OCI-M2 (cell line): ENCODE results near the gene SDF2.
"Not testable (repeated sequence)": the region's sequence is repeated elsewhere in the genome, so short reads cannot be mapped to it uniquely, and the experiment has no call there.

Source experiments
- DNase-seq: peaks from one replicate; lab custom pipeline; 2025; ENCODE audit not compliant: unreplicated experiment; lab: John Stamatoyannopoulos, UW

Gene SDF2

DNA sequence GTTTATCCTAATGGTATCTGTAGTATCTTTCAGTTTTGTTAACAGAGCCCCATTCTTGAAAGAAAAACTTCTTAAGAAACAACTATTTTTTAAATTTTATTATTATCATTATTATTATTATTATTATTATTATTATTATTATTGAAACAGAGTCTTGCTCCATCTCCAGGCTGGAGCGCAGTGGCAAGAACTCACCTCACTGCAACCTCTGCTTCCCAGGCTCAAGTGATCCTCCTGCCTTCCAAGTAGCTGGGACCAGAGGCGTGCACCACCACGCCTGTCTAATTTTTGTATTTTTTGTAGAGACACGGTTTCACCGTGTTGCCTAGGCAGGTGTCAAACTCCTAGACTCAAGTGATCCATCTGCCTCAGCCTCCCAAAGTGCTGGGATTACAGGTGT, 23.7 kb upstream of the SDF2 start:
- no peak for DNase-seq

- DNase-seq: no peak
Measured at GRCh38 chr17:28684963-28685362, 23.3 kb upstream of the SDF2 start.

GRCh38 chr17:28682655-28683054, 20.9 kb upstream of the SDF2 start:
- no peak for DNase-seq

- no peak for DNase-seq
Measured at GRCh38 chr17:28675980-28676379, 14.3 kb upstream of the SDF2 start.

- DNase-seq: no peak
Measured at GRCh38 chr17:28675490-28675889, 13.8 kb upstream of the SDF2 start.

DNA sequence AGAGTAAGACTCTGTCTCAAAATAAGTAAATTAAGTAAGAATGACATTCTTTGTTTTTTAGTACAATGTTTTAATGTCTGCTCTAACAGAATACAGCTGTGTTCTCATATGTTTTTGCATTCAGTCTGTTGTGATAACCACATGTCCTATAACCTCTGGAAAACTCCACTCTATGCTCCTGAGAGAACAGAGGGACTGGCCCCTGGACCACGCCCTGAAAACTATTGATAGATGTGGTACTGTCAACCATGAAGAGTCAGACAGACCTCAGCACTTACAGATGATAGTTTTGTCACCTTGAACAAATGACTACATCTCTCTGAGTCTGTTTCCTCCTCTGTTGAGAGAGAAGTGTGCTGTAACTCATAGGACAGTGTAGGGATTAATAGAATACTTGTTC, 8.2 kb upstream of the SDF2 start:
- no peak for DNase-seq

DNA sequence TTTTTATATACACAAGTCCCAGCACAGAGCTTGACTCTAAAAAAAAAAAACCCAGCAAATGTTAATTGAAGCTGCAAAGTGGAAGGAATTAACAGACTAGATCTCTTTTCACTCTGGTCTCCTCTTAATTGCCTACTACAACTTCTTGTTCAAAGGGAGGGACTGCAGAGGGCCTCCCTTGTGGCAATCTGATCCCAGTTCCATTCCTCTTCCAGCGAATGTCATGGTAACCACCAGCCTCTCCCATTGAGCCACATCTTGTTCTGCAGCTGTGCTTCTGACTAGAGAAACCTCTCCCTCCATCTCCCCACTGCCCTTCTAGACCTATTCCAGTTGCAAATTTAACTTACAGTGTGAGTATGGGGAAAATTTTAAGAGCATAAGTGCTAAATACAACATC, 6.2 kb upstream of the SDF2 start:
- DNase-seq: no peak

DNA sequence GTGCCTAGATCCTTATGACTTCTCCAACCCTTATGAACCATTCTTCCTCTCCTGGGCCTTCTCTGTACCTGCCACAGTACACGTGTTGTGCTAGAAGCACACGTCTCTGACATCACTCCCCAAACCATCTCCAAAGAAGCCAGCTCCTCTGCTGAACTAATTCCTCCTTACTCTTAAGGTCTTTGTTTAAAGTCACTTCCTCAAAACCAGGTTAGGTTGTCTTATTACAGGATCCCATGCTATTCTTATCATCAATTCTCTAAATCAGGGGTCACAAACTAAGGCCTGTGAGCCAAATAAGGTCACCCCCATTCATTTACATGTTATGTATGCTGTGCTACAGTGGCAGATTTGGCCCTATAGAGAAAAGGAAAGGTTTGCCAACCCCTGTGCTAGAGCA, 4.3 kb upstream of the SDF2 start:
- DNase-seq: no peak

GRCh38 chr17:28663723-28664122, 2.0 kb upstream of the SDF2 start:
- DNase-seq: no peak

DNA sequence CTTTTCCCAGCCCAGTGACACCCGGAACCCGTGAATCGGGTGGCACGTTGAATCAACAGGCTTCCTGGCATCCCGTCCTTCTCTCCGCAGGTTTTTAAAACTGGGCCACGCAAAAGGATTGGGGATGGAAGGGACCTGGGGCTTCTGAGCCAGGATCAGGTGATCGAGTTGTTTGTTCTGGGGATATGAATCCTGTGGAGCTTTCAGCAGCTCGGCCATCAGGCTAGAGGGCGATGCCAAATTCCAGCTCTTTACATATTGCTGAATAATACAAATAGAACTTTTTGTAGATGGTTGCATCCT, 772 bp upstream of the SDF2 start:
- no peak for DNase-seq

- not testable (repeated sequence) for DNase-seq
Measured at GRCh38 chr17:28659497-28659881, 2.2 kb downstream of the SDF2 start.

- DNase-seq: not testable (repeated sequence)
Measured at GRCh38 chr17:28658766-28659496, 2.8 kb downstream of the SDF2 start.

DNA sequence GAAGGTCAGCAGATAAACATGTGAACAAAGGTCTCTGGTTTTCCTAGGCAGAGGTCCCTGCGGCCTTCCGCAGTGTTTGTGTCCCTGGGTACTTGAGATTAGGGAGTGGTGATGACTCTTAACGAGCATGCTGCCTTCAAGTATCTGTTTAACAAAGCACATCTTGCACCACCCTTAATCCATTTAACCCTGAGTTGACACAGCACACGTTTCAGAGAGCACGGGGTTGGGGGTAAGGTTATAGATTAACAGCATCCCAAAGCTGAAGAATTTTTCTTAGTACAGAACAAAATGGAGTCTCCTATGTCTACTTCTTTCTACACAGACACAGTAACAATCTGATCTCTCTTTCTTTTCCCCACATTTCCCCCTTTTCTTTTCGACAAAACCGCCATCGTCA, 3.4 kb downstream of the SDF2 start:
- DNase-seq: not testable (repeated sequence)

DNA sequence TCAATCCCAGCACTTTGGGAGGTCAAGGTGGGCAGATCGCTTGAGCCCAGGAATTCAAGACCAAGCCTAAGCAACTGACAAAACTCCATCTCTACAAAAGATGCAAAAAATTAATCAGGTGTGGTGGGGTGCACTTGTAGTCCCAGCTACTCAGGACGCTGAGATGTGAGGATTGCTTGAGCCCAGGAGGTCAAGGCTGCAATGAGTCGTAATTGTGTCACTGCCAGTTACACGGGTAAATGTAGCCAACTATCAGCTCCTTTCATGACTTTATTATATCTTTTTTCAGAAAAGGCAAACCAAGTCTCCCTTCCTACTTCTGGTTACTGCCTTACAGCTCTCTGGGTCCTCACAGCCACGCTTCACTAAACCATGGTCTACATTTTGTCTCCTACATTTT, 4.0 kb downstream of the SDF2 start:
- no peak for DNase-seq

GRCh38 chr17:28655160-28655559, 6.5 kb downstream of the SDF2 start:
- no peak for DNase-seq

- DNase-seq: no peak
Measured at GRCh38 chr17:28648698-28649097, 13.0 kb downstream of the SDF2 start.

DNA sequence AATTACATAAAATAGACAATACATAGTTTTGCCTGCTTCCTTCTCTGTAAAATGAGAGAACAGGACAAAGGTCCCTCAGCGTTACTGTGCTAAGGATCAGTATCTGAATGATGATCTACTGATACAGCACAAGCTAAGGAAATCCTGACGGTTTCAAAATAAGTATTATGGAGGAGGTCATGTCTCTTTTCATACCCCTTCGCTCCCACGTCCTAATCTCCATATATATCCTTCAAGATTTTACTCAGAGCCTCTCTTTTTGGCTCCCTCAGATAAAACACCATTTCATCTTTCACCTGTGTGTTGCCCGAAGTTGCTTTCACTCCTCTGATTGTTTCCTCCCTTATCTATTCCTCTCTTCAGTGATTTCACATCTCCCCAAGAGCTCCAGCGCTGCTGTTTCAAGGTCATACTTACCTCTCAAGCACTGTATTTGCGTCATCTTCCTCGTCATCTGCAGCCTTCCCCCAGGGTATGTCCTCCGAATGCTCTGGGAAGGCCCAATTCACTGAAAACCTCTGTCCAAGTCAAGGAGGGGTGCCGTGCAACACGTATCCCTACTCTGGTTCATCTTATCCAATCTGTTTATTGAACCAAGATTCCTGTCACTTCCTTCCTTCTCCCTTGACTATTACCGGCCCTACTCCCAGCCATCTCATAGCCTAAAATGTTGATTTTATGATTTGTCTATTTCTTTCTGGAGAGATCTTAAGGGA, 15.5 kb downstream of the SDF2 start:
- no peak for DNase-seq

- DNase-seq: no peak
Measured at GRCh38 chr17:28645576-28645939, 16.1 kb downstream of the SDF2 start.

GRCh38 chr17:28644787-28645575, 16.7 kb downstream of the SDF2 start, which contains the start of gene BLTP2:
Gene BLTP2, minus strand, starts transcription at chr17:28645158. Its CDS starts 102 bp downstream, at chr17:28645056.
- no peak for DNase-seq

DNA sequence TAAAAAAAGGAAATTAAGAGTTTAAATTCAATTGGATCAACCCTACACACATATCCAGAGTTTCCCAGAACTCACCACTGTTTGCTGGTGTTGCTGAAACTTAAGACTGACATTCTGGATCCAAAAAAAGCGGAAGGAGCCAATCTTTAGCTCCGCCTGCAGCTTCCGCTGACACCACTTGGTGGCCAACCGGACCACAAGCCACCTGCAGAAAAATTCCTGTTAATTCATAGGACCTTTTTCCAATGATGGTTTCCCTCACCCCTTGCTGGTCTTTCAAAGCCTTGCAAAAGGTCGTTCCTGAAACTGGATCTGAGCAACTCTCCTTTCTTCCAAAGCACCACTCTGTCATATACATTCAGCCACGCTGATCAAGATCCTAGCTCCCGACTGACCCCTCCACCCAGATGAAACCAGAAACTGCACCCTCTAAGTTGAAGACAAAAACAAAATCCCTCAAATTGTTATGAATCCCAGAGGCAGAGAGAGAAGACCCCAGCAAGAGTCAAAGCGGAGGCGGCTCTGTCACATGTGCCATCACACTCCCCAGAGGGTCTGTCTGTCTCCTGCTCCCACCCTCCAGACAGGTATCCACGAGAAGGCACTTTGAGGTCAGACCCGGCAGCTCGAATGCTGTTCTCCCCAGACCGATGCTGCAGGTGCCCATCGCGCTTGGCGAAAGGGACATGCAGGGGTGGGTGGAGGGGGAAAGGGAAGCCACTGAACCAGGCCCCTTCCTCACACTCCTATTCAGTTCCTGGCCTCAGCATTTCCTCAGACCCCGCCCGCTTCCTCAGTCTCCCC, 17.5 kb downstream of the SDF2 start:
- peak; percentile 35 for DNase-seq

GRCh38 chr17:28641579-28641978, 20.1 kb downstream of the SDF2 start:
- no peak for DNase-seq
